Activated CD8-positive, alpha-beta memory T cell treated with anti-CD3 and anti-CD28 coated beads, Interleukin-2, amount 10 ng/mL, durations not matched to agents 7 days and 5 days (primary cell): ENCODE measurements around the gene HEATR1. TPM values are rescaled to one million over a fixed set of nuclear protein-coding genes. Genes with fewer than 3 reads are reported as not detected.
A peak's percentile ranks its signal among the peaks of the same experiment; 100 is the strongest.
"Not testable (repeated sequence)": the region's sequence is repeated elsewhere in the genome, so short reads cannot be mapped to it uniquely, and the experiment has no call there.

ENCODE experiments used
- ATAC-seq: fragments of 150-1000 bp; cut with Tn5 transposase; one replicate; pipeline ENCODE4 v1.10.0; 2021; ENCODE audit warnings: moderate library complexity
- CTCF ChIA-PET: fragments of 350-600 bp; sonication (Branson Sonifier 250); formaldehyde crosslinking; loops from one replicate; lab custom pipeline; 2021; ENCODE audit warnings: antibody characterized with exemption; lab: Charles Lee
- DNase-seq: peaks from one replicate; pipeline ENCODE4 v3.0.0-alpha.2; 2020
- H3K27ac Mint-ChIP-seq: one replicate; pipeline ENCODE4 v1.8.0; 2021; ENCODE audit warnings: mild to moderate bottlenecking, mixed read lengths
- H3K27me3 Mint-ChIP-seq: one replicate; pipeline ENCODE4 v1.8.0; 2021; ENCODE audit warnings: mixed read lengths
- H3K36me3 Mint-ChIP-seq: one replicate; pipeline ENCODE4 v1.8.0; 2021; ENCODE audit warnings: mild to moderate bottlenecking, mixed read lengths
- H3K4me1 Mint-ChIP-seq: one replicate; pipeline ENCODE4 v1.8.0; 2021; ENCODE audit warnings: mixed read lengths
- H3K4me3 Mint-ChIP-seq: one replicate; pipeline ENCODE4 v1.8.0; 2021; ENCODE audit warnings: mild to moderate bottlenecking, moderate library complexity, mixed read lengths
- H3K9me3 Mint-ChIP-seq: one replicate; pipeline ENCODE4 v1.8.0; 2022; ENCODE audit warnings: low read depth, mixed read lengths
- total RNA-seq, 2 experiments: library from RNA; stranded (reverse); gene quantifications; one replicate each; pipeline ENCODE4 v1.2.3, GENCODE V29; 2021

HEATR1 gene
- total RNA-seq, 2 experiments from 2014 or later: 40.2 to 57.6 TPM

DNA sequence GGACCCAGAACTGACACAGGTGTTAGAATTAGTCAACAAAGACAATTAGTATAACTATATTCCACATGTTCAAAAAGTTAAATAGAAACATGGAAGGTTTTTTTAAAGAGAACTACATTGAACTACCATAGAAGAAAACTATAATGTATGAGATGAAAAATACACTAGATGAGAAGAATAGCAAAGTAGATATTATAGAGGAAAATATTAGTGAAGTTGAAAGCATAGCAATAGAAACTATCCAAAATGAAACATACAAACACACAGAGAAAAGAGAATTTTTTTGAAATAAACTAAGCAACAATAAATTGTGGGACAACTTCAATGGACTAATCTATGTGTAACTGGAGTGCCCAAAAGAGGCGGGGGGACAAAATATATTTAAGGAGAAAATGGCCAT, 8.0 kb upstream of the HEATR1 start:
- Mint-ChIP-seq H3K27ac (no peak overlapping the region), H3K4me3 (no peak overlapping the region), H3K27me3 (peaks cover 64% of the 10 kb centered on the region), H3K4me1 (no peaks in the 10 kb centered on the region), H3K36me3 (no peaks in the 10 kb centered on the region), H3K9me3 (no peaks in the 10 kb centered on the region)
- ATAC-seq (no peak), DNase-seq (no peak)
- CTCF ChIA-PET: no interaction called here

DNA sequence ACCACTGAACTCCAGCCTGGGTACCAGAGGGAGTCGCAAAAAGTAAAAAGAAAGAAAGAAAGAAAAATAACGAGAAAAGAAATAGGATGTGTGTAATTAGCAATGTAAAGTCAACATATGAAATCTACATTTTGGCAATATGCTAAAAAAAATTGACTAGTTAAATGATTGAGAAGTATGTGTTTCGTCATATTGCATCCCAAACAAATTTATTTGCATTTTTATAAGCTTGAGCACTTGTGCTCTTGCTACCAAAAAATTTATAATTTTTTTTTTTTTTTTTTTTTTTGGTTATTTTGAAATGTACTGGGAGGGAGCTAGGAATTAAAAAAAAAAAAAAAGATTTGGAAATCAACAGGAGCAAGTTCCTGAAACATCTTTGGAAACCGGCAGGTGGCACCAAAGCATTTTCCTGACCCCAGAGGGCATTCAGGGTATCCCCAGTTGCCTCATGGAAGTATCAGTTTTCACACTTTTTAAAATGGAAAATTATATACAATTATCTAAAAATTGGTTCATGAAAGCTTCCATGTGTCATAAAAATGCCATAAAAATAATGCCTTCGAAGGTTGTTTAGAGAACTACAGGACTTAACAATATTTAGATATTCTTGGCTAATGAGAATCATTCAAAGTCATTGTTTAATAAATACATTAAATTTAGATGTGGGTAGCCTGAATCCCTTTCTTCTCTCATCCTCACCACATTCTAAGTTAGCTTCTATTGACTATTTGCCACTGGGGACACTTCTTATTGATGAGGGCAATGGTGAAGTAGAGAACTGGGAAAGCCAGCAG, 4.8 kb upstream of the HEATR1 start:
- no peaks in the 10 kb centered on the region for H3K9me3 Mint-ChIP-seq
- no peak overlapping the region for H3K4me3 Mint-ChIP-seq
- ATAC-seq: no peak
- H3K27me3 Mint-ChIP-seq: peaks cover 47% of the 10 kb centered on the region
- no peak overlapping the region for H3K27ac Mint-ChIP-seq
- no peaks in the 10 kb centered on the region for H3K36me3 Mint-ChIP-seq
- CTCF ChIA-PET: interaction anchor here (0.7 to 1.1 kb wide), 3 partner anchors 207 to 254 kb away, joined by 3 read pairs; no protein-coding TSS in a partner anchor
- DNase-seq: no peak
- H3K4me1 Mint-ChIP-seq: peaks cover 6% of the 10 kb centered on the region

GRCh38 chr1:236607597-236607996, 3.3 kb upstream of the HEATR1 start:
- CTCF ChIA-PET, H3K9me3 Mint-ChIP-seq, H3K36me3 Mint-ChIP-seq, H3K4me3 Mint-ChIP-seq, H3K27ac Mint-ChIP-seq, DNase-seq, ATAC-seq: not testable (repeated sequence)
- Mint-ChIP-seq H3K4me1 (peaks cover 20% of the 10 kb centered on the region), H3K27me3 (peaks cover 44% of the 10 kb centered on the region)

- ATAC-seq (no peak), DNase-seq (no peak)
- H3K4me3 Mint-ChIP-seq: peak overlapping the region; percentile 100
- H3K36me3 Mint-ChIP-seq: peaks cover 2% of the 10 kb centered on the region
- H3K27me3 Mint-ChIP-seq: peaks cover 21% of the 10 kb centered on the region
- CTCF ChIA-PET: interaction anchor here (0.7 to 1.4 kb wide), 7 partner anchors 11 to 320 kb away, joined by 3 to 4 read pairs (median 3); partner anchors contain the start of gene MTR
- H3K9me3 Mint-ChIP-seq: no peaks in the 10 kb centered on the region
- peak overlapping the region; percentile 94 for H3K27ac Mint-ChIP-seq
- peaks cover 26% of the 10 kb centered on the region for H3K4me1 Mint-ChIP-seq
Measured at GRCh38 chr1:236604905-236605806, 840 bp upstream of the HEATR1 start.

DNA sequence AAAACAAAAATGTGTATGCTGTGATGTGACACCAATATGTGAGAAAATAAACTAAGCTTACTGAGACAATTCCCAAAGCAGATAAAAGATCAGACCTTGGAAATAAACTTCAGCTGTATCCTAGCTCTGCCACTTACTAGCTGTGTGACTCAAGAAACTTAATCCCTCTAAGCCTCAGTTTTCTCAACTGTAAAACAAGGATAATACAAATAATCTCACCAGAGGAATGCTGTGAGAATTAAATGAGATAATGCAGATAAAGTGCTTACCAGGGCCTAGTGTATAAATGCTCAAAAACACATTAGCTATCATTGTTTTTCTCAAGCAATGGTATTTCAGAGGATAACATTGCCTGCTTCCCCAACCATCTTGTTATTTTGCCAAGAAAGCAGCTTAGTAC, 2.1 kb downstream of the HEATR1 start:
- no peaks in the 10 kb centered on the region for H3K27me3 Mint-ChIP-seq
- CTCF ChIA-PET: no interaction called here
- no peak for ATAC-seq
- DNase-seq: no peak
- H3K4me1 Mint-ChIP-seq: peaks cover 26% of the 10 kb centered on the region
- no peaks in the 10 kb centered on the region for H3K9me3 Mint-ChIP-seq
- H3K4me3 Mint-ChIP-seq: no peak overlapping the region
- H3K27ac Mint-ChIP-seq: no peak overlapping the region
- H3K36me3 Mint-ChIP-seq: peaks cover 12% of the 10 kb centered on the region

DNA sequence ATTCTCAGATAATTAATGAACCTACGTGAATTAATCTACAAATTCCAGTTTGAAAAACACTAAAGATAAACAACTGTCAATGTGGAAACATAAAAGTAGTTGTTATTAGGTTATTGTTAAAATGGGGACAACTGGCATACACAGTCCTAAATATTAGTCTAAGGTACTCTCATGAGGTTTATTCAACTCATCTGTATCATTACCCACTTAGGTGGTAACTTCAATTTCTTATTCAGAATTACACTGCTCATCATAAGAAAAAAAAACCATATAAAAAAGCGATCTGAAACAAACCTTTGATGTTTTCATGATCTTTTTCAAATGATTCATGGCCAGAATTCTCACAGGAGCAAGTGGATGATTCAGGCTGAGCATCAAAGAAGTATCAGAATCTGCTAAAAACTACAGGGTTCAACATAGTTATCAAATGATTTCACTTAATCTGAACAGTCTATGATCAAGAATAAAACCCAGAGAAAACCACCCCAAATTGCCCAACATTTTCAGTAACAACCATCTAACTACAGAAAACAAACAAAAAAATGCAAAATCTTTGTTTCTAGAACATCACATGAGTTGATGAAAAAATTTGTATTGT, 13.7 kb downstream of the HEATR1 start:
- no peak for DNase-seq
- Mint-ChIP-seq H3K36me3 (peaks cover 46% of the 10 kb centered on the region), H3K27ac (no peak overlapping the region), H3K4me3 (no peak overlapping the region), H3K27me3 (no peaks in the 10 kb centered on the region), H3K9me3 (no peaks in the 10 kb centered on the region), H3K4me1 (peaks cover 16% of the 10 kb centered on the region)
- CTCF ChIA-PET: interaction anchor here (1.1 kb wide), 1 partner anchor 31 kb away, joined by 3 read pairs; no protein-coding TSS in a partner anchor
- no peak for ATAC-seq

- ATAC-seq (no peak), DNase-seq (no peak)
- Mint-ChIP-seq H3K27ac (no peak overlapping the region), H3K36me3 (peaks cover 48% of the 10 kb centered on the region), H3K4me3 (no peak overlapping the region), H3K27me3 (no peaks in the 10 kb centered on the region), H3K9me3 (no peaks in the 10 kb centered on the region), H3K4me1 (peaks cover 13% of the 10 kb centered on the region)
- CTCF ChIA-PET: no interaction called here
Measured at GRCh38 chr1:236589531-236589930, 14.8 kb downstream of the HEATR1 start.

DNA sequence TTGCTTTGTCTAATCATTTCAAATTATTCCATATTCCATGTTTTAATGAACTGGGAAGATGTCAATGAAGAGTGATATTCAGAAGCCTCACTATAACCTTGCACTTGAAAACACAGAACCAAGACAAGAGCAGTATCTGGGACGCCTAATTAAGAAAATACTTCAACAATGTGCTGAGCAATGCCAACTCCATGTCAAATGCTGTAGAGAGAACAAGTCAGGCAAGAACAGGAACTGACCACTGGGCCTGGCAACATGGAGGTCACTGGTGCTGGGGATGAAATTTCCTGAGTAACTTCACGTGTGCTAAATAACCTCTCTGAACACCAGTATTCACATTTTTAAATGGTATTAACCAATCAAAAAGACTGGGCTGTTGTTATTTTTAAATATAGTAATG, 22.8 kb downstream of the HEATR1 start:
- peaks cover 45% of the 10 kb centered on the region for H3K36me3 Mint-ChIP-seq
- CTCF ChIA-PET: no interaction called here
- DNase-seq (no peak), ATAC-seq (no peak)
- no peak overlapping the region for H3K27ac Mint-ChIP-seq
- H3K4me3 Mint-ChIP-seq: no peak overlapping the region
- H3K27me3 Mint-ChIP-seq: no peaks in the 10 kb centered on the region
- H3K4me1 Mint-ChIP-seq: no peaks in the 10 kb centered on the region
- no peaks in the 10 kb centered on the region for H3K9me3 Mint-ChIP-seq

- ATAC-seq, H3K27me3 Mint-ChIP-seq, DNase-seq, H3K9me3 Mint-ChIP-seq, H3K27ac Mint-ChIP-seq, H3K4me1 Mint-ChIP-seq, H3K4me3 Mint-ChIP-seq: not testable (repeated sequence)
- H3K36me3 Mint-ChIP-seq: peaks cover 44% of the 10 kb centered on the region
- CTCF ChIA-PET: interaction anchor here (1.1 kb wide), 1 partner anchor 41 kb away, joined by 4 read pairs; no protein-coding TSS in a partner anchor
Measured at GRCh38 chr1:236580404-236580803, 23.9 kb downstream of the HEATR1 start.

DNA sequence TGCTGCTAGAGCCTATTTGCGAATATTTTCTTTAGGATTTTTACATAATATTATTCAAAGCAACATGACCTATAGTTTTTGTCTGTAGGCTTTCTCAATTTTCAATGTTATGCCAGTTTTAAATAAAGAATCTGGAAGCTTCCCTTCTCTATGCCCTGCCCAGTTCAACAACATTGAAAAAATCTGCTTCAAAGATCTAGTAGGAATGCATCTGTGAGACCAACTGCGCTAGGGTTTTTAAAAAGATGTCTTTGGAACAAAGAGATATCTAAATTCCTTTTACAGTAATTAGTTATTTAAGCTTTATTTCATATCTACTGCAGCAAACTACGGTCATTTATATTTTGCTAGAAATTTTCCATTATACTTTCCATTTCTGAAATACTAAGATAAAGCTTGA, 25.7 kb downstream of the HEATR1 start:
- no peak for ATAC-seq
- Mint-ChIP-seq H3K9me3 (no peaks in the 10 kb centered on the region), H3K36me3 (peaks cover 42% of the 10 kb centered on the region), H3K27ac (no peak overlapping the region), H3K27me3 (no peaks in the 10 kb centered on the region), H3K4me3 (no peak overlapping the region), H3K4me1 (no peaks in the 10 kb centered on the region)
- DNase-seq: no peak
- CTCF ChIA-PET: interaction anchor here (1.0 kb wide), 1 partner anchor 21 kb away, joined by 3 read pairs; no protein-coding TSS in a partner anchor

DNA sequence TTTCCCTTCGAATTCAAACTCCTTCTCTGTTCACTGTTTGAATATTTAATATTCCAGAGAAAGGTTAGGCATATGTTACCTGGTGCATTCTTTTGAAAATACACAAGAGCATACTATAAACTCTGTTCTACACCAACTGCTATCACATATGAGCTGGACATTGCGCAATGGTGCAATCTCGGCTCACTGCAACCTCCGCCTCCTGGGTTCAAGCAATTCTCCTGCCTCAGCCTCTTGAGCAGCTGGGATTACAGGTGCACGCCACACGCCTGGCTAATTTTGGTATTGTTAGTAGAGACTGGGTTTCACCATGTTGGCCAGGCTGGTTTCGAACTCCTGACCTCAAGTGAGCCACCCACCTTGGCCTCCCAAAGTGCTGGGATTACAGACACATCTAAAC, 27.3 kb downstream of the HEATR1 start:
- H3K27ac Mint-ChIP-seq, CTCF ChIA-PET, H3K4me3 Mint-ChIP-seq, DNase-seq, H3K4me1 Mint-ChIP-seq, H3K27me3 Mint-ChIP-seq, H3K9me3 Mint-ChIP-seq, ATAC-seq: not testable (repeated sequence)
- peaks cover 47% of the 10 kb centered on the region for H3K36me3 Mint-ChIP-seq

GRCh38 chr1:236576004-236576403, 28.3 kb downstream of the HEATR1 start:
- no peaks in the 10 kb centered on the region for H3K9me3 Mint-ChIP-seq
- H3K4me3 Mint-ChIP-seq: no peak overlapping the region
- DNase-seq (no peak), ATAC-seq (no peak)
- H3K27ac Mint-ChIP-seq: peak overlapping the region; percentile 2
- no peaks in the 10 kb centered on the region for H3K4me1 Mint-ChIP-seq
- no peaks in the 10 kb centered on the region for H3K27me3 Mint-ChIP-seq
- H3K36me3 Mint-ChIP-seq: peaks cover 48% of the 10 kb centered on the region
- CTCF ChIA-PET: interaction anchor here (1.0 kb wide), 1 partner anchor 473 kb away, joined by 3 read pairs; no protein-coding TSS in a partner anchor

DNA sequence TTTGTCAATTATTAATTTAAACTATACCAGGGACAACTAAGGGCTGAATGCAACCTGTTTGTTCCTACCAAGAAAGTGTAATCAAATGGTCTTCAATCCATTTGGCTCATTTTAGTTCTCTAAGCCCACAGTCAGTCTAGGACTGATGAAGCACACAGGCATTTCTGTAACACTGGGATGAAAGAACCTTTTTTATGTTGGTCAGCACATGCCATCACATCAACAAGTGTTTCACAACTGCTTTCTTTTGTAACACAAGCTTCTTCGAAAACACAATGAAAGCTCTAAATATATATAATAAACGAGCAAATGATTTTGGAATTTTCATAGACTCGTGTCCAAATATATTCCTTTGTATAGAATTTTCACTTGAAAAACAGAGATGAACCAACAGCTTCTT, 28.8 kb downstream of the HEATR1 start:
- Mint-ChIP-seq H3K9me3 (no peaks in the 10 kb centered on the region), H3K36me3 (peaks cover 48% of the 10 kb centered on the region), H3K4me1 (no peaks in the 10 kb centered on the region), H3K4me3 (no peak overlapping the region), H3K27ac (no peak overlapping the region), H3K27me3 (no peaks in the 10 kb centered on the region)
- DNase-seq: no peak
- ATAC-seq: no peak
- CTCF ChIA-PET: interaction anchor here (1.0 kb wide), 1 partner anchor 473 kb away, joined by 3 read pairs; no protein-coding TSS in a partner anchor
